Neural progenitor cell (in vitro differentiated cells): ENCODE data around the gene ZCCHC14.

ENCODE experiments used
- CTCF ChIP-seq: fragments of 200-600 bp; sonication (generic); IDR thresholded peaks from 2 replicates; pipeline ENCODE4 v1.5.1; 2017; ENCODE audit warnings: antibody characterized with exemption, mild to moderate bottlenecking
- EZH2 ChIP-seq: fragments of 200-600 bp; sonication (generic); IDR thresholded peaks from 2 replicates; pipeline ENCODE4 v1.6.1; 2017; ENCODE audit warnings: antibody characterized with exemption, mild to moderate bottlenecking, moderate library complexity

DNA sequence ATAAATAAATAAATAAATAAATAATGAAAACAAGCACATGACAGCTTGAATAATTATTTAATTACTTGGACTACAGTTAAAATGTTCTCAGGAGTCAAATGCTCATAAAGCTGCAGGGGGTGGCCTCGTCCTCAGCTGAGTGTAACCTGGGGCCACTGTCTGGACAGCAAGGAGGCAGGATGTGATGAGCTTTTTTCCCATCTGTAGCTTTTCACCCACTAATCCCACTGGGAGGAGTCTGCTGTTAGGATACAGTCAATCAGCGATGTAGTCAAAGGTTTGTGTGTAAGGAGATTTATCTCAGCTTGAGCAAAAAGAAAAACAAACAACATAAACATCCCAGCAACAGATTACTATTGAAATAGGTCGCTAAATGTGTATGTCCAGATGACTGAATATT lies 22.5 kb downstream of the ZCCHC14 start:
- no peak for TF ChIP-seq EZH2
- TF ChIP-seq CTCF = no peak
